Measurements from ENCODE around the gene IL20. TPM values are rescaled to one million over a fixed set of nuclear protein-coding genes. Genes with fewer than 3 reads are reported as not detected.

Gene IL20
- total RNA-seq, 1 donor, result not detected

GRCh38 chr1:206915030-206915735, 49.8 kb downstream of the IL20 start:
- no peaks in the 10 kb centered on the region for H3K36me3 ChIP-seq (ENCODE audit: insufficient read depth, low read length)
- H2AFZ ChIP-seq (ENCODE audit: low read length), result no peak overlapping the region
- no peak for DNase-seq (ENCODE audit: insufficient read length, low spot score, missing footprints)
- no peaks in the 10 kb centered on the region for H3K9me3 ChIP-seq (ENCODE audit: low read depth, low read length)
- H3K27ac ChIP-seq (ENCODE audit: low read depth, low read length), result no peak overlapping the region
- H4K20me1 ChIP-seq (ENCODE audit: insufficient read depth, low read length), result no peaks in the 10 kb centered on the region
- no peak overlapping the region for H3K4me2 ChIP-seq (ENCODE audit: insufficient read depth, low read length)
- no peaks in the 10 kb centered on the region for H3K4me1 ChIP-seq (ENCODE audit: insufficient read depth, low read length)
- no peak overlapping the region for H3K4me3 ChIP-seq (ENCODE audit: insufficient read depth, low read length)
- H3K79me2 ChIP-seq (ENCODE audit: insufficient read depth, low read length), result no peaks in the 10 kb centered on the region
- TF ChIP-seq CTCF (IDR thresholded peaks at IDR 0.05; ENCODE audit: extremely low read depth, low read depth, low read length), result no peak
- peaks cover 39% of the 10 kb centered on the region for H3K27me3 ChIP-seq (ENCODE audit: insufficient read depth, low read length)

- H3K4me3 ChIP-seq (ENCODE audit: insufficient read depth, low read length), result no peak overlapping the region
- no peak for DNase-seq (ENCODE audit: insufficient read length, low spot score, missing footprints)
- no peak overlapping the region for H2AFZ ChIP-seq (ENCODE audit: low read length)
- H3K4me2 ChIP-seq (ENCODE audit: insufficient read depth, low read length), result no peak overlapping the region
- no peaks in the 10 kb centered on the region for H3K79me2 ChIP-seq (ENCODE audit: insufficient read depth, low read length)
- H3K27ac ChIP-seq (ENCODE audit: low read depth, low read length), result no peak overlapping the region
- peaks cover 36% of the 10 kb centered on the region for H3K27me3 ChIP-seq (ENCODE audit: insufficient read depth, low read length)
- no peaks in the 10 kb centered on the region for H3K36me3 ChIP-seq (ENCODE audit: insufficient read depth, low read length)
- no peaks in the 10 kb centered on the region for H3K9me3 ChIP-seq (ENCODE audit: low read depth, low read length)
- no peaks in the 10 kb centered on the region for H4K20me1 ChIP-seq (ENCODE audit: insufficient read depth, low read length)
- TF ChIP-seq CTCF (IDR thresholded peaks at IDR 0.05; ENCODE audit: extremely low read depth, low read depth, low read length), result no peak
- H3K4me1 ChIP-seq (ENCODE audit: insufficient read depth, low read length), result no peaks in the 10 kb centered on the region
Observed at GRCh38 chr1:206916000-206916709, 50.7 kb downstream of the IL20 start.

- no peak overlapping the region for H3K27ac ChIP-seq (ENCODE audit: low read depth, low read length)
Observed at GRCh38 chr1:206918076-206918475, 52.7 kb downstream of the IL20 start.

More at GRCh38 chr1:206918076-206918475, 52.7 kb downstream of the IL20 start:
- TF ChIP-seq CTCF (IDR thresholded peaks at IDR 0.05; ENCODE audit: extremely low read depth, low read depth, low read length), result no peak
- Histone ChIP-seq H3K36me3 (ENCODE audit: insufficient read depth, low read length) (no peaks in the 10 kb centered on the region), H4K20me1 (ENCODE audit: insufficient read depth, low read length) (no peaks in the 10 kb centered on the region), H2AFZ (ENCODE audit: low read length) (no peak overlapping the region), H3K79me2 (ENCODE audit: insufficient read depth, low read length) (no peaks in the 10 kb centered on the region), H3K9me3 (ENCODE audit: low read depth, low read length) (no peaks in the 10 kb centered on the region), H3K27me3 (ENCODE audit: insufficient read depth, low read length) (peaks cover 31% of the 10 kb centered on the region), H3K4me2 (ENCODE audit: insufficient read depth, low read length) (no peak overlapping the region), H3K4me3 (ENCODE audit: insufficient read depth, low read length) (no peak overlapping the region), H3K4me1 (ENCODE audit: insufficient read depth, low read length) (no peaks in the 10 kb centered on the region)
- DNase-seq (ENCODE audit: insufficient read length, low spot score, missing footprints), result no peak

Other genes with a start within 250 kb of the IL20 start
- gene DYRK3, start 230.1 kb upstream of the IL20 start, total RNA-seq, result 52.1 and 54.8 TPM in 2 replicates
- gene MAPKAPK2, start 180.7 kb upstream of the IL20 start, total RNA-seq, result 38.0 and 40.1 TPM in 2 replicates
- not detected in 2 replicates for gene IL19, start 94.8 kb upstream of the IL20 start, total RNA-seq
- not detected in 2 replicates for gene IL10, start 93.1 kb upstream of the IL20 start, total RNA-seq
- not detected in 2 replicates for gene IL24, start 31.8 kb downstream of the IL20 start, total RNA-seq
- gene FCMR, start 56.3 kb downstream of the IL20 start, total RNA-seq, result 0.29 TPM in 1 of 2 replicates, not detected in the other
- not detected in 2 replicates for gene PIGR, start 80.8 kb downstream of the IL20 start, total RNA-seq
- gene FCAMR, start 104.8 kb downstream of the IL20 start, total RNA-seq, result not detected in 2 replicates
- gene C1orf116, start 167.1 kb downstream of the IL20 start, total RNA-seq, result not detected in 2 replicates
- 8.0 and 8.3 TPM in 2 replicates for gene YOD1, start 185.6 kb downstream of the IL20 start, total RNA-seq
- 14.5 and 17.7 TPM in 2 replicates for gene PFKFB2, start 187.7 kb downstream of the IL20 start, total RNA-seq
- not detected in 2 replicates for gene C4BPB, start 223.2 kb downstream of the IL20 start, total RNA-seq
- gene C4BPA, start 238.6 kb downstream of the IL20 start, total RNA-seq, result not detected in 2 replicates

Data from osteoblast (primary cell).